Trophoblast cell (in vitro differentiated cells and primary cell): ENCODE results near the gene ASS1.

ENCODE experiments used
- DNase-seq, 2 donors: peaks; one replicate each; pipeline ENCODE4 v3.0.0-alpha.2; 2016
- H2AFZ ChIP-seq: 2 replicates; pipeline ENCODE4 v1.6.1; 2013; ENCODE audit warnings: low read length, moderate library complexity, mild to moderate bottlenecking; ENCODE audit not compliant: insufficient read depth, poor library complexity
- H2AK5ac ChIP-seq: 2 replicates; pipeline ENCODE4 v1.6.1; 2013; ENCODE audit warnings: mild to moderate bottlenecking, low read length
- H2BK120ac ChIP-seq: 2 replicates; pipeline ENCODE4 v1.6.1; 2013; ENCODE audit warnings: low read length, mild to moderate bottlenecking, moderate library complexity; ENCODE audit not compliant: insufficient read depth, poor library complexity
- H2BK12ac ChIP-seq: 2 replicates; pipeline ENCODE4 v1.6.1; 2013; ENCODE audit warnings: mild to moderate bottlenecking, low read length, moderate library complexity
- H2BK5ac ChIP-seq: 2 replicates; pipeline ENCODE4 v1.6.1; 2013; ENCODE audit warnings: low read length, low read depth, moderate library complexity, mild to moderate bottlenecking; ENCODE audit not compliant: poor library complexity
- H3K14ac ChIP-seq: 2 replicates; pipeline ENCODE4 v1.6.1; 2013; ENCODE audit warnings: mild to moderate bottlenecking, low read length
- H3K18ac ChIP-seq: 2 replicates; pipeline ENCODE4 v1.6.1; 2013; ENCODE audit warnings: mild to moderate bottlenecking, low read length
- H3K23ac ChIP-seq: 2 replicates; pipeline ENCODE4 v1.6.1; 2013; ENCODE audit warnings: low read length
- H3K27ac ChIP-seq: 2 replicates; pipeline ENCODE4 v1.5.1; 2013; ENCODE audit warnings: low read depth, mild to moderate bottlenecking, inconsistent platforms, low read length, moderate library complexity
- H3K27me3 ChIP-seq: 2 replicates; pipeline ENCODE4 v1.6.1; 2013; ENCODE audit warnings: inconsistent platforms, mild to moderate bottlenecking, low read length, moderate library complexity; ENCODE audit not compliant: insufficient read depth
- H3K36me3 ChIP-seq, 2 experiments: 1 replicate in 1 of 2; 2 replicates in 1 of 2; pipeline ENCODE4 v1.6.1; 2013; ENCODE audit warnings: low read length in 2 of 2, mild to moderate bottlenecking in 2 of 2, moderate library complexity in 1 of 2; ENCODE audit not compliant: insufficient read depth in 2 of 2, control insufficient read depth in 1 of 2
- H3K4ac ChIP-seq: 2 replicates; pipeline ENCODE4 v1.6.1; 2013; ENCODE audit warnings: low read depth, mild to moderate bottlenecking, low read length, moderate library complexity
- H3K4me1 ChIP-seq, 2 experiments: 1 replicate in 1 of 2; 2 replicates in 1 of 2; pipeline ENCODE4 v1.6.1; 2013; ENCODE audit warnings: low read length in 2 of 2, mild to moderate bottlenecking in 2 of 2, moderate library complexity in 1 of 2; ENCODE audit not compliant: insufficient read depth in 2 of 2, control insufficient read depth in 1 of 2
- H3K4me2 ChIP-seq: 2 replicates; pipeline ENCODE4 v1.6.1; 2013; ENCODE audit warnings: inconsistent platforms, mild to moderate bottlenecking, low read length, moderate library complexity
- H3K4me3 ChIP-seq: 2 replicates; pipeline ENCODE4 v1.5.1; 2013; ENCODE audit warnings: mild to moderate bottlenecking, low read depth, low read length, inconsistent platforms
- H3K79me1 ChIP-seq: one replicate; pipeline ENCODE4 v1.6.1; 2013; ENCODE audit warnings: low read length
- H3K79me2 ChIP-seq: 2 replicates; pipeline ENCODE4 v1.6.1; 2013; ENCODE audit warnings: low read length, mild to moderate bottlenecking; ENCODE audit not compliant: control insufficient read depth, insufficient read depth, poor library complexity
- H3K9ac ChIP-seq: 2 replicates; pipeline ENCODE4 v1.6.1; 2013; ENCODE audit warnings: mild to moderate bottlenecking, low read length
- H3K9me3 ChIP-seq: 2 replicates; pipeline ENCODE4 v1.6.1; 2013; ENCODE audit warnings: low read depth, mild to moderate bottlenecking, control low read depth, inconsistent platforms, low read length; ENCODE audit not compliant: insufficient read depth
- H4K12ac ChIP-seq: 2 replicates; pipeline ENCODE4 v1.6.1; 2013; ENCODE audit warnings: low read depth, mild to moderate bottlenecking, low read length, moderate library complexity
- H4K8ac ChIP-seq: 2 replicates; pipeline ENCODE4 v1.6.1; 2013; ENCODE audit warnings: low read depth, mild to moderate bottlenecking, low read length, moderate library complexity
- H4K91ac ChIP-seq: one replicate; pipeline ENCODE4 v1.6.1; 2013; ENCODE audit warnings: low read depth, mild to moderate bottlenecking, low read length, moderate library complexity
- WGBS: extraction: QIAGEN DNeasy Blood & Tissue Kit; methylation state at CpG from one replicate; pipeline ENCODE4 v1.1.7; 2013; ENCODE audit warnings: missing lambda C conversion rate; ENCODE audit not compliant: insufficient read length, insufficient coverage; ENCODE audit errors: extremely low coverage; 5-methylcytosine and 5-hydroxymethylcytosine counted together

Gene ASS1

DNA sequence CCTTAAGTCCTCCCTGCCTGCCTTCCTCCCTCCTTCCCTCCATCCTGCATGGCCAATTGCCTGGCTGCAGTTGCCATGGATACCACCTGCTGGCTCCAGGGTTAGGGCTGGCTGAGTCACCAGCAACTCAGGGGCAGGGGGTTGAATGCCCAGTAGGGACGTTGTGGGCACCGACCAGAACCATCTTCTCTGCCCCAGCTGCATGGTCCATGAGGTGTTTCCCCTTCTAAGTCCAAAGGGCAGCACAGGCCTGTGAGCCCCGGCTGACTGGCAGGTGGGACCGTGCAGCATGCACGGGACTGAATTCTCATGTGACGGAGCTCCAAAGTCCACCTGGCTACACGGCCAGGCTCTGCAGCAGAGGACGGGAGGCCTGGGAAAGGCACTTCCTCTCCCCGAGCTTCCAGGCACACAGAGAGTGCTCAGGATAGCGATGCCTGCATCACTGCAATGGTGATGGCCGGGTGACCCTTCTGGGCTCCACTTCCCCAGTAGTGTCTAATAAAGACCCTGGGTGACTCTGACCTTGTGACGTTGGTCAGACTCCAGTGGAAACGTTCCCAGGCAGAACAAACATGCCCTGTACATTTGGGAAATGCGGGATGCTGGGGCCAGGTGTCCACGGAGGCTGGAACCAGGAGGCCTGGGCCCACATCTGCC lies 5.7 kb downstream of the ASS1 start:
- Histone ChIP-seq H3K27ac (no peak overlapping the region), H3K79me2 (no peaks in the 10 kb centered on the region), H2AFZ (no peak overlapping the region), H4K8ac (no peak overlapping the region), H4K12ac (no peak overlapping the region), H2BK120ac (no peak overlapping the region), H3K9ac (no peak overlapping the region), H3K4me3 (no peak overlapping the region), H3K18ac (no peak overlapping the region), H3K23ac (no peak overlapping the region), H3K27me3 (no peaks in the 10 kb centered on the region), H3K9me3 (peaks cover 4% of the 10 kb centered on the region), H4K91ac (no peak overlapping the region), H3K4me2 (no peak overlapping the region), H3K36me3 (no peaks in the 10 kb centered on the region), H3K4ac (no peak overlapping the region), H2AK5ac (no peak overlapping the region), H2BK5ac (no peak overlapping the region), H3K79me1 (peaks cover 3% of the 10 kb centered on the region), H2BK12ac (no peak overlapping the region), H3K4me1 (peaks cover 31 to 43% of the 10 kb centered on the region in 2 experiments), H3K14ac (no peak overlapping the region)
- WGBS: no CpG with 5 or more reads among the region's 15 CpGs
- no peak for DNase-seq

- H3K4me2 ChIP-seq: no peak overlapping the region
- peaks cover 4% of the 10 kb centered on the region for H3K9me3 ChIP-seq
- no peak overlapping the region for H4K91ac ChIP-seq
- no CpG with 5 or more reads among the region's 14 CpGs for WGBS
- no peak overlapping the region for H3K27ac ChIP-seq
- H4K8ac ChIP-seq: no peak overlapping the region
- H3K4me3 ChIP-seq: no peak overlapping the region
- H2BK12ac ChIP-seq: no peak overlapping the region
- no peak overlapping the region for H3K9ac ChIP-seq
- H3K23ac ChIP-seq: no peak overlapping the region
- no peak overlapping the region for H2AK5ac ChIP-seq
- H2BK5ac ChIP-seq: no peak overlapping the region
- no peak for DNase-seq
- H3K27me3 ChIP-seq: no peaks in the 10 kb centered on the region
- no peak overlapping the region for H2BK120ac ChIP-seq
- no peak overlapping the region for H2AFZ ChIP-seq
- H3K14ac ChIP-seq: no peak overlapping the region
- peaks cover 31 to 37% of the 10 kb centered on the region in 2 experiments for H3K4me1 ChIP-seq
- no peak overlapping the region for H3K18ac ChIP-seq
- H3K36me3 ChIP-seq: no peaks in the 10 kb centered on the region
- no peaks in the 10 kb centered on the region for H3K79me2 ChIP-seq
- no peak overlapping the region for H4K12ac ChIP-seq
- no peak overlapping the region for H3K4ac ChIP-seq
- H3K79me1 ChIP-seq: peaks cover 2% of the 10 kb centered on the region
These were observed 6.2 kb downstream of the ASS1 start for GRCh38 chr9:130451004-130451390.

GRCh38 chr9:130451509-130452388 lies 7.0 kb downstream of the ASS1 start:
- H2BK5ac ChIP-seq: no peak overlapping the region
- peak overlapping the region; percentile 2 for H3K27ac ChIP-seq
- no peak overlapping the region for H3K14ac ChIP-seq
- H3K36me3 ChIP-seq: no peaks in the 10 kb centered on the region
- no peak overlapping the region for H2BK120ac ChIP-seq
- H2AFZ ChIP-seq: no peak overlapping the region
- peaks cover 4% of the 10 kb centered on the region for H3K9me3 ChIP-seq
- no peak overlapping the region for H2AK5ac ChIP-seq
- no peak overlapping the region for H3K18ac ChIP-seq
- no peak overlapping the region for H3K4me3 ChIP-seq
- H3K27me3 ChIP-seq: no peaks in the 10 kb centered on the region
- no CpG with 5 or more reads among the region's 23 CpGs for whole genome bisulfite sequencing
- no peak overlapping the region for H2BK12ac ChIP-seq
- H3K9ac ChIP-seq: no peak overlapping the region
- H4K91ac ChIP-seq: no peak overlapping the region
- H4K8ac ChIP-seq: no peak overlapping the region
- H3K79me2 ChIP-seq: no peaks in the 10 kb centered on the region
- no peak overlapping the region for H3K4ac ChIP-seq
- no peak overlapping the region for H3K23ac ChIP-seq
- no peak overlapping the region for H3K4me2 ChIP-seq
- H3K79me1 ChIP-seq: peaks cover 2% of the 10 kb centered on the region
- DNase-seq: peak; percentile 76 to 86
- H4K12ac ChIP-seq: no peak overlapping the region
- H3K4me1 ChIP-seq: peaks cover 27 to 32% of the 10 kb centered on the region in 2 experiments

- Histone ChIP-seq H4K12ac (no peak overlapping the region), H2AFZ (no peak overlapping the region), H2BK120ac (no peak overlapping the region), H2AK5ac (no peak overlapping the region), H3K27ac (no peak overlapping the region), H3K4me1 (peaks cover 16 to 21% of the 10 kb centered on the region in 2 experiments), H3K4me3 (no peak overlapping the region), H3K18ac (no peak overlapping the region), H2BK12ac (no peak overlapping the region), H3K23ac (no peak overlapping the region), H3K4me2 (no peak overlapping the region), H3K9me3 (peaks cover 3% of the 10 kb centered on the region), H2BK5ac (no peak overlapping the region), H3K27me3 (no peaks in the 10 kb centered on the region), H3K14ac (no peak overlapping the region), H3K79me2 (no peaks in the 10 kb centered on the region), H3K4ac (no peak overlapping the region), H3K79me1 (no peaks in the 10 kb centered on the region), H3K36me3 (no peaks in the 10 kb centered on the region), H4K91ac (no peak overlapping the region), H4K8ac (no peak overlapping the region), H3K9ac (no peak overlapping the region)
- DNase-seq: no peak
- no CpG with 5 or more reads among the region's 4 CpGs for whole genome bisulfite sequencing
These were observed 8.1 kb downstream of the ASS1 start for GRCh38 chr9:130452835-130453234.
